Immature natural killer cell (primary cell): ENCODE results near the gene OPRL1. TPM values are rescaled to one million over a fixed set of nuclear protein-coding genes. Genes with fewer than 3 reads are reported as not detected.

Experiments
- DNase-seq, 3 donors: peaks; one replicate each; pipeline ENCODE4 v3.0.0; 2022; ENCODE audit warnings: mixed read lengths in 1 of 3
- H3K27ac Mint-ChIP-seq, 6 donors: one replicate each; pipeline ENCODE4 v1.8.0; 2020; ENCODE audit warnings: mixed read lengths in 6 of 6, mild to moderate bottlenecking in 5 of 6, inconsistent platforms in 4 of 6, moderate library complexity in 3 of 6
- H3K27me3 Mint-ChIP-seq, 3 donors: one replicate each; pipeline ENCODE4 v1.8.0; 2020 to 2021; ENCODE audit warnings: low read depth in 3 of 3, mild to moderate bottlenecking in 3 of 3, mixed read lengths in 3 of 3, moderate library complexity in 3 of 3, inconsistent platforms in 1 of 3
- H3K36me3 Mint-ChIP-seq, 3 donors: one replicate each; pipeline ENCODE4 v1.8.0; 2020; ENCODE audit warnings: mixed read lengths in 3 of 3, inconsistent platforms in 2 of 3, mild to moderate bottlenecking in 2 of 3
- H3K4me1 Mint-ChIP-seq, 2 donors: one replicate each; pipeline ENCODE4 v1.8.0; 2020; ENCODE audit warnings: inconsistent platforms in 2 of 2, mild to moderate bottlenecking in 2 of 2, mixed read lengths in 2 of 2, moderate library complexity in 1 of 2
- H3K4me3 Mint-ChIP-seq, 5 donors: one replicate each; pipeline ENCODE4 v1.8.0; 2020; ENCODE audit warnings: mild to moderate bottlenecking in 5 of 5, mixed read lengths in 5 of 5, inconsistent platforms in 3 of 5, moderate library complexity in 3 of 5
- H3K9me3 Mint-ChIP-seq, 6 donors: one replicate each; pipeline ENCODE4 v1.8.0; 2020; ENCODE audit warnings: mild to moderate bottlenecking in 6 of 6, mixed read lengths in 6 of 6, inconsistent platforms in 4 of 6, moderate library complexity in 3 of 6
- polyA plus RNA-seq, 3 donors: library from polyadenylated mRNA; unstranded; fragments of 300-500 nt; fragmentation: Illumina TruSeq; gene quantifications; one replicate each; pipeline ENCODE4 v1.2.3, GENCODE V29; 2021

Gene OPRL1
- 1 to 10 TPM in 1 of 3 donors, under 1 TPM in 2; 0.48 to 1.3 (median 0.73) TPM for polyA plus RNA-seq

- no peaks in the 10 kb centered on the region for H3K36me3 Mint-ChIP-seq
- no peaks in the 10 kb centered on the region for H3K9me3 Mint-ChIP-seq
- peak within 1 kb of the TSS; percentile 88 to 93 (median 91) for H3K4me3 Mint-ChIP-seq
- peak within 1 kb of the TSS; percentile 79 to 93 (median 88) for H3K27ac Mint-ChIP-seq
- peaks cover 26 to 35% of the 10 kb centered on the region in 2 donors for H3K4me1 Mint-ChIP-seq
- DNase-seq: peak in 2 of 3 donors; percentile 38 to 49
- H3K27me3 Mint-ChIP-seq: peaks cover 0 to 10% (median 6%) of the 10 kb centered on the region in 3 donors
These were observed at the start of gene OPRL1 for GRCh38 chr20:64080013-64080812. OPRL1 (plus strand) TSS chr20:64080082; CDS start chr20:64092721, 12,639 bp downstream.

GRCh38 chr20:64030371-64031134 lies 49.3 kb upstream of the OPRL1 start:
- Mint-ChIP-seq H3K4me1 (no peaks in the 10 kb centered on the region), H3K9me3 (no peaks in the 10 kb centered on the region), H3K36me3 (peaks cover 0 to 18% (median 5%) of the 10 kb centered on the region in 3 donors), H3K4me3 (no peak overlapping the region), H3K27ac (no peak overlapping the region), H3K27me3 (peaks cover 0 to 3% (median 2%) of the 10 kb centered on the region in 3 donors)
- no peak for DNase-seq

GRCh38 chr20:64031822-64032314 lies 48.0 kb upstream of the OPRL1 start:
- H3K27ac Mint-ChIP-seq: no peak overlapping the region
- no peak overlapping the region for H3K4me3 Mint-ChIP-seq
- peaks cover 0 to 16% (median 5%) of the 10 kb centered on the region in 3 donors for H3K36me3 Mint-ChIP-seq
- no peaks in the 10 kb centered on the region for H3K4me1 Mint-ChIP-seq
- DNase-seq: no peak
- H3K27me3 Mint-ChIP-seq: peaks cover 0 to 2% (median 1%) of the 10 kb centered on the region in 3 donors
- H3K9me3 Mint-ChIP-seq: no peaks in the 10 kb centered on the region

GRCh38 chr20:64032706-64033624 lies 46.9 kb upstream of the OPRL1 start:
- Mint-ChIP-seq H3K27ac (no peak overlapping the region), H3K4me3 (no peak overlapping the region), H3K4me1 (peaks cover 0 to 4% of the 10 kb centered on the region in 2 donors), H3K9me3 (no peaks in the 10 kb centered on the region), H3K36me3 (peaks cover 0 to 11% (median under 1%) of the 10 kb centered on the region in 3 donors), H3K27me3 (peaks cover 1 to 5% (median 2%) of the 10 kb centered on the region in 3 donors)
- DNase-seq: no peak

GRCh38 chr20:64033981-64034493 lies 45.8 kb upstream of the OPRL1 start:
- Mint-ChIP-seq H3K27ac (peak overlapping the region in 1 of 6 donors; percentile 48), H3K27me3 (peaks cover 1 to 5% (median 2%) of the 10 kb centered on the region in 3 donors), H3K4me1 (peaks cover 0 to 4% of the 10 kb centered on the region in 2 donors), H3K9me3 (no peaks in the 10 kb centered on the region), H3K4me3 (no peak overlapping the region), H3K36me3 (peaks cover 0 to 7% (median 0%) of the 10 kb centered on the region in 3 donors)
- no peak for DNase-seq

GRCh38 chr20:64035066-64035932 lies 44.6 kb upstream of the OPRL1 start:
- H3K27ac Mint-ChIP-seq: no peak overlapping the region
- peaks cover 0 to 4% of the 10 kb centered on the region in 2 donors for H3K4me1 Mint-ChIP-seq
- peaks cover 3 to 5% (median 5%) of the 10 kb centered on the region in 3 donors for H3K27me3 Mint-ChIP-seq
- no peaks in the 10 kb centered on the region for H3K9me3 Mint-ChIP-seq
- peak overlapping the region in 2 of 5 donors; percentile 33 to 61 for H3K4me3 Mint-ChIP-seq
- peaks cover 0 to 7% (median 0%) of the 10 kb centered on the region in 3 donors for H3K36me3 Mint-ChIP-seq
- no peak for DNase-seq

GRCh38 chr20:64035933-64036345 lies 43.9 kb upstream of the OPRL1 start, which contains the start of gene C20orf204:
C20orf204 (plus strand) TSS chr20:64036182; CDS start chr20:64036324, 142 bp downstream.
- no peak for DNase-seq
- H3K4me1 Mint-ChIP-seq: peaks cover 0 to 5% of the 10 kb centered on the region in 2 donors
- no peaks in the 10 kb centered on the region for H3K9me3 Mint-ChIP-seq
- no peak within 1 kb of the TSS for H3K27ac Mint-ChIP-seq
- peak within 1 kb of the TSS in 2 of 5 donors; percentile 33 to 61 for H3K4me3 Mint-ChIP-seq
- H3K27me3 Mint-ChIP-seq: peaks cover 3 to 5% (median 5%) of the 10 kb centered on the region in 3 donors
- peaks cover 0 to 3% (median 0%) of the 10 kb centered on the region in 3 donors for H3K36me3 Mint-ChIP-seq

- H3K27ac Mint-ChIP-seq: no peak overlapping the region
These were observed 43.3 kb upstream of the OPRL1 start for GRCh38 chr20:64036346-64037198.

GRCh38 chr20:64037199-64037497 lies 42.7 kb upstream of the OPRL1 start:
- no peaks in the 10 kb centered on the region for H3K9me3 Mint-ChIP-seq
- H3K36me3 Mint-ChIP-seq: peaks cover 0 to 3% (median 0%) of the 10 kb centered on the region in 3 donors
- no peak overlapping the region for H3K27ac Mint-ChIP-seq
- DNase-seq: no peak
- H3K27me3 Mint-ChIP-seq: peaks cover 3 to 7% (median 6%) of the 10 kb centered on the region in 3 donors
- no peak overlapping the region for H3K4me3 Mint-ChIP-seq
- H3K4me1 Mint-ChIP-seq: peaks cover 0 to 12% of the 10 kb centered on the region in 2 donors

More at GRCh38 chr20:64036346-64037198, 43.3 kb upstream of the OPRL1 start:
- Mint-ChIP-seq H3K4me1 (peaks cover 0 to 8% of the 10 kb centered on the region in 2 donors), H3K27me3 (peaks cover 3 to 7% (median 5%) of the 10 kb centered on the region in 3 donors), H3K36me3 (peaks cover 0 to 3% (median 0%) of the 10 kb centered on the region in 3 donors), H3K4me3 (no peak overlapping the region), H3K9me3 (no peaks in the 10 kb centered on the region)
- DNase-seq: no peak

- Mint-ChIP-seq H3K4me3 (peak overlapping the region; percentile 30 to 68 (median 60)), H3K9me3 (no peaks in the 10 kb centered on the region), H3K27me3 (peaks cover 3 to 7% (median 7%) of the 10 kb centered on the region in 3 donors), H3K4me1 (peaks cover 0 to 13% of the 10 kb centered on the region in 2 donors), H3K27ac (no peak overlapping the region), H3K36me3 (peaks cover 0 to 3% (median 0%) of the 10 kb centered on the region in 3 donors)
- no peak for DNase-seq
These were observed 42.2 kb upstream of the OPRL1 start for GRCh38 chr20:64037498-64038213.

GRCh38 chr20:64038224-64038564 lies 41.7 kb upstream of the OPRL1 start:
- no peak overlapping the region for H3K27ac Mint-ChIP-seq
- DNase-seq: no peak
- peaks cover 0 to 13% of the 10 kb centered on the region in 2 donors for H3K4me1 Mint-ChIP-seq
- H3K9me3 Mint-ChIP-seq: no peaks in the 10 kb centered on the region
- no peak overlapping the region for H3K4me3 Mint-ChIP-seq
- H3K36me3 Mint-ChIP-seq: no peaks in the 10 kb centered on the region
- H3K27me3 Mint-ChIP-seq: peaks cover 3 to 10% (median 7%) of the 10 kb centered on the region in 3 donors
